HepG2 (cell line): ENCODE measurements around the gene ADAM10. TPM values are rescaled to one million over a fixed set of nuclear protein-coding genes. Genes with fewer than 3 reads are reported as not detected.

Experiments
- ATF7-NPFF ChIP-seq: sonication (generic); formaldehyde crosslinking; IDR thresholded peaks from 2 replicates; pipeline ENCODE4 v1.8.1; 2023; ENCODE audit warnings: mild to moderate bottlenecking, low read depth, missing genetic modification reagents, moderate library complexity
- CBX1 ChIP-seq: IDR thresholded peaks from one replicate; pipeline ENCODE4 v1.6.1; 2016; ENCODE audit warnings: antibody characterized with exemption, low read depth
- ELF4 ChIP-seq: sonication (generic); formaldehyde crosslinking; IDR thresholded peaks from 2 replicates; pipeline ENCODE4 v1.5.0; 2020; ENCODE audit warnings: missing genetic modification reagents, mild to moderate bottlenecking, moderate library complexity, borderline replicate concordance
- GTF2F1 ChIP-seq: fragments of 150-350 bp; IDR thresholded peaks from 2 replicates; pipeline ENCODE4 v1.6.1; 2014; ENCODE audit warnings: low read length
- IRF1 ChIP-seq: sonication (generic); formaldehyde crosslinking; IDR thresholded peaks from 2 replicates; pipeline ENCODE4 v1.4.0; 2020; ENCODE audit warnings: low read depth, mild to moderate bottlenecking, missing genetic modification reagents
- NR1H2 ChIP-seq: sonication (generic); formaldehyde crosslinking; IDR thresholded peaks from 2 replicates; pipeline ENCODE4 v1.8.1; 2022; ENCODE audit warnings: low read depth, missing genetic modification reagents, borderline replicate concordance
- NR2F6 ChIP-seq, 2 experiments: IDR thresholded peaks; 2 replicates each; pipeline ENCODE4 v1.6.1; 2016; ENCODE audit warnings: antibody characterized with exemption in 1 of 2, mild to moderate bottlenecking in 1 of 2
- RBAK ChIP-seq: sonication (generic); formaldehyde crosslinking; IDR thresholded peaks from 2 replicates; pipeline ENCODE4 v1.5.1; 2020; ENCODE audit warnings: mild to moderate bottlenecking, missing genetic modification reagents
- SMARCE1 ChIP-seq: fragments of 450-650 bp; IDR thresholded peaks from 2 replicates; pipeline ENCODE4 v1.6.1; 2017; ENCODE audit warnings: borderline replicate concordance
- SMYD3 ChIP-seq: sonication (generic); formaldehyde crosslinking; IDR thresholded peaks from 2 replicates; pipeline ENCODE4 v1.8.1; 2023; ENCODE audit warnings: mild to moderate bottlenecking, missing genetic modification reagents
- SOX6 ChIP-seq, 2 experiments: fragments of 450-650 bp in 1 of 2; sonication (generic) in 1 of 2; formaldehyde crosslinking in 1 of 2; IDR thresholded peaks; 2 replicates each; pipeline versions ENCODE4 v1.4.0 to v1.6.1; 2017 to 2020; ENCODE audit warnings: antibody characterized with exemption in 1 of 2, mild to moderate bottlenecking in 1 of 2, missing genetic modification reagents in 1 of 2
- STAG1 ChIP-seq: sonication (generic); formaldehyde crosslinking; IDR thresholded peaks from 2 replicates; pipeline ENCODE4 v1.4.0; 2020; ENCODE audit warnings: missing genetic modification reagents
- TBL1XR1 ChIP-seq: fragments of 150-350 bp; IDR thresholded peaks from 2 replicates; pipeline ENCODE4 v1.6.1; 2014; ENCODE audit warnings: borderline replicate concordance, low read length; ENCODE audit not compliant: partially characterized antibody
- ZNF232 ChIP-seq: sonication (generic); formaldehyde crosslinking; IDR thresholded peaks from 2 replicates; pipeline ENCODE4 v1.4.0; 2020; ENCODE audit warnings: missing genetic modification reagents, borderline replicate concordance
- ZNF775 ChIP-seq: sonication (generic); formaldehyde crosslinking; IDR thresholded peaks from 2 replicates; pipeline ENCODE4 v1.4.0; 2020; ENCODE audit warnings: missing genetic modification reagents, mild to moderate bottlenecking, moderate library complexity, borderline replicate concordance
- ZNF777 ChIP-seq: sonication (generic); formaldehyde crosslinking; IDR thresholded peaks from 2 replicates; pipeline ENCODE4 v1.4.0; 2020; ENCODE audit warnings: missing genetic modification reagents
- ZNF792 ChIP-seq: IDR thresholded peaks from 2 replicates; pipeline ENCODE4 v1.6.1; 2016
- ZSCAN22 ChIP-seq: sonication (generic); formaldehyde crosslinking; IDR thresholded peaks from 2 replicates; pipeline ENCODE4 v1.4.0; 2020; ENCODE audit warnings: mild to moderate bottlenecking, missing genetic modification reagents
- ZSCAN31 ChIP-seq: sonication (generic); formaldehyde crosslinking; IDR thresholded peaks from 2 replicates; pipeline ENCODE4 v1.5.0; 2020; ENCODE audit warnings: low read depth, mild to moderate bottlenecking, missing genetic modification reagents
- polyA plus RNA-seq, 8 experiments: library from polyadenylated mRNA; depleted of rRNA in 3 of 8; stranded (reverse) in 7 of 8; unstranded in 1 of 8; fragments of >200 nt; fragmentation: Illumina TruSeq in 4 of 8; extraction: Trizol in 4 of 8; gene quantifications; 2 replicates each; pipeline versions ENCODE4 v1.2.1 to v1.2.3, GENCODE V29; 2011 to 2016; ENCODE audit warnings: low read depth in 4 of 8, missing spikeins in 1 of 8, mixed read lengths in 1 of 8; ENCODE audit not compliant: insufficient read depth in 1 of 8
- total RNA-seq, 5 experiments: library from RNA; depleted of rRNA; stranded (reverse); fragments of >200 nt; fragmentation: Illumina TruSeq; extraction: Trizol; gene quantifications; 2 replicates each; pipeline ENCODE4 v1.2.3, GENCODE V29; 2016; ENCODE audit warnings: low read depth in 1 of 5
- TF ChIP-seq, protein P1 (sequence below): sonication (generic); formaldehyde crosslinking; IDR thresholded peaks from 2 replicates; pipeline ENCODE4 v1.5.1; 2020; ENCODE audit warnings: missing genetic modification reagents, mild to moderate bottlenecking, borderline replicate concordance
- TF ChIP-seq, protein P2 (sequence below), 2 experiments: sonication (generic) in 1 of 2; formaldehyde crosslinking in 1 of 2; IDR thresholded peaks; 2 replicates each; pipeline versions ENCODE4 v1.4.0 to v1.6.1; 2016 to 2020; ENCODE audit warnings: borderline replicate concordance in 1 of 2, low read depth in 1 of 2, mild to moderate bottlenecking in 1 of 2, missing genetic modification reagents in 1 of 2

Gene ADAM10
- total and polyA plus RNA-seq, 2 of the 13 experiments (the other 11 are each of a cell fraction or from before 2014, with no cell fraction given) = 92.7 to 125 TPM

DNA sequence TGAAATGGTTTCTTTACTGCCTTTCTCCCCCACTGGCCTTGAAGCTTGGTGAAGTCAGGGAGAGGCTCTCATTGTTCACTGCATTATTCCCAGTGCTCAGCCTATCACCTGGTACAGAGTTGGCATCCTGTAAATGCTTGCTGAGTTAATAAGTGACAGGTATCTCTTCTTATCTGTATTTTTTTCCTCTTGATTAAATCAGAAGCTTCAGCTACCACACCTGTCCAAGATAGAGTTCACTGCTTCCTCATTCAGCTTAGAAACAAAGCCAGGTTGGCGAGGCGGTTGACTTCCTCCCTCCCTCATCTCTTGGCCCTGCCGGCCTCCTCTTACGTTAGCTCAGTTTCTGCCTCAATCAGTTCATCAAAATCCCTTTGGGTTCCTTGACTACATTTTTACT lies 174.9 kb downstream of the ADAM10 start (continued):
- TF ChIP-seq CBX1 (no peak), ZNF775 (no peak), IRF1 (CRISPR knock-in tag) (no peak), ELF4 (CRISPR knock-in tag) (no peak), SMARCE1 (no peak), ZNF777 (no peak), NR2F6 (IDR thresholded peaks at IDR 0.05) (no peak), NR2F6 (CRISPR knock-in tag; IDR thresholded peaks at IDR 0.05) (0 out of 2 replicates have a peak, but pooled peaks have one; percentile 7), ZNF232 (CRISPR knock-in tag) (no peak), ZSCAN22 (CRISPR knock-in tag) (no peak), GTF2F1 (no peak), ZSCAN31 (CRISPR knock-in tag) (no peak), ATF7-NPFF (CRISPR knock-in tag) (no peak), NR1H2 (CRISPR knock-in tag) (no peak), ZNF792 (CRISPR knock-in tag) (no peak), TBL1XR1 (no peak), STAG1 (CRISPR knock-in tag) (no peak), SMYD3 (CRISPR knock-in tag) (no peak), SOX6 (IDR thresholded peaks at IDR 0.05) (no peak), SOX6 (CRISPR knock-in tag; IDR thresholded peaks at IDR 0.05) (peak; percentile 23; the same call in 1 of the 2 replicates), RBAK (CRISPR knock-in tag) (no peak)
- TF ChIP-seq, protein P1, sequence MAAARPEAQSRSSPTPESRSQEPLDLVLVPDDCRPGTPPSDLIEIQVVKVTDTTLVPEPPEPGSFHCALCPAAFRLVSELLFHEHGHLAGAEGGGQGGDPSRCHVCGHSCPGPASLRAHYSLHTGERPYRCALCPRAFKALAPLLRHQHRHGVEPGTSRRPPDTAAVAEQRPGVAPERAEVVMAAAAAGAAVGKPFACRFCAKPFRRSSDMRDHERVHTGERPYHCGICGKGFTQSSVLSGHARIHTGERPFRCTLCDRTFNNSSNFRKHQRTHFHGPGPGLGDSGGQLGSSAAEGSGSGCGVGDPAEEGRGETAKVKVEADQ (CRISPR knock-in tag) = no peak
- TF ChIP-seq, protein P2, sequence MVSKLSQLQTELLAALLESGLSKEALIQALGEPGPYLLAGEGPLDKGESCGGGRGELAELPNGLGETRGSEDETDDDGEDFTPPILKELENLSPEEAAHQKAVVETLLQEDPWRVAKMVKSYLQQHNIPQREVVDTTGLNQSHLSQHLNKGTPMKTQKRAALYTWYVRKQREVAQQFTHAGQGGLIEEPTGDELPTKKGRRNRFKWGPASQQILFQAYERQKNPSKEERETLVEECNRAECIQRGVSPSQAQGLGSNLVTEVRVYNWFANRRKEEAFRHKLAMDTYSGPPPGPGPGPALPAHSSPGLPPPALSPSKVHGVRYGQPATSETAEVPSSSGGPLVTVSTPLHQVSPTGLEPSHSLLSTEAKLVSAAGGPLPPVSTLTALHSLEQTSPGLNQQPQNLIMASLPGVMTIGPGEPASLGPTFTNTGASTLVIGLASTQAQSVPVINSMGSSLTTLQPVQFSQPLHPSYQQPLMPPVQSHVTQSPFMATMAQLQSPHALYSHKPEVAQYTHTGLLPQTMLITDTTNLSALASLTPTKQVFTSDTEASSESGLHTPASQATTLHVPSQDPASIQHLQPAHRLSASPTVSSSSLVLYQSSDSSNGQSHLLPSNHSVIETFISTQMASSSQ (IDR thresholded peaks at IDR 0.05; ENCODE audit: low read depth) = 0 out of 2 replicates have a peak, but pooled peaks have one; percentile 53
- TF ChIP-seq, protein P2 (CRISPR knock-in tag; IDR thresholded peaks at IDR 0.05; ENCODE audit: borderline replicate concordance) = peak; percentile 38; the same call in 1 of the 2 replicates
